HEK293T (cell line): ENCODE measurements around the gene SC5D.

ENCODE experiments used
- CTBP1 ChIP-seq: fragments of 450-650 bp; IDR thresholded peaks from 2 replicates; pipeline ENCODE4 v1.6.1; 2016; ENCODE audit warnings: borderline replicate concordance
- ELF4 ChIP-seq: fragments of 450-650 bp; IDR thresholded peaks from 2 replicates; pipeline ENCODE4 v1.6.1; 2017; ENCODE audit warnings: antibody characterized with exemption
- FOXA1 ChIP-seq: fragments of 450-650 bp; IDR thresholded peaks from 2 replicates; pipeline ENCODE4 v1.6.1; 2016; ENCODE audit warnings: mild to moderate bottlenecking
- FOXK2 ChIP-seq: fragments of 450-650 bp; IDR thresholded peaks from 2 replicates; pipeline ENCODE4 v1.6.1; 2016; ENCODE audit warnings: mild to moderate bottlenecking
- FOXM1 ChIP-seq: fragments of 450-650 bp; IDR thresholded peaks from 2 replicates; pipeline ENCODE4 v1.6.1; 2017; ENCODE audit warnings: mild to moderate bottlenecking, borderline replicate concordance
- HDGF ChIP-seq: fragments of 450-650 bp; IDR thresholded peaks from 2 replicates; pipeline ENCODE4 v1.6.1; 2017; ENCODE audit warnings: antibody characterized with exemption, borderline replicate concordance
- SUZ12 ChIP-seq: fragments of 450-650 bp; IDR thresholded peaks from 2 replicates; pipeline ENCODE4 v1.6.1; 2016; ENCODE audit warnings: mild to moderate bottlenecking

GRCh38 chr11:121292495-121293287 lies at the start of gene SC5D:
- TF ChIP-seq CTBP1 (peak; percentile 17; the same call in 1 of the 2 replicates), ELF4 (no peak), FOXM1 (no peak), FOXA1 (no peak), SUZ12 (no peak), HDGF (no peak), FOXK2 (no peak)
